Type B pancreatic cell (in vitro differentiated cells): ENCODE data around the gene EMILIN2. TPM values are rescaled to one million over a fixed set of nuclear protein-coding genes. Genes with fewer than 3 reads are reported as not detected.
"Not testable (repeated sequence)": the region's sequence is repeated elsewhere in the genome, so short reads cannot be mapped to it uniquely, and the experiment has no call there.

Experiments used
- DNase-seq: peaks from one replicate; pipeline ENCODE4 v3.0.0; 2021; ENCODE audit warnings: mixed read lengths; ENCODE audit not compliant: unreplicated experiment; ENCODE audit errors: extremely low spot score
- H3K27ac Mint-ChIP-seq: 2 replicates; pipeline ENCODE4 v1.8.0; 2021; ENCODE audit warnings: mild to moderate bottlenecking, mixed read lengths
- H3K27me3 Mint-ChIP-seq: 2 replicates; pipeline ENCODE4 v1.8.0; 2021; ENCODE audit warnings: mixed read lengths
- H3K36me3 Mint-ChIP-seq: 2 replicates; pipeline ENCODE4 v1.8.0; 2021; ENCODE audit warnings: mixed read lengths
- H3K4me1 Mint-ChIP-seq: one replicate; pipeline ENCODE4 v1.8.0; 2021; ENCODE audit warnings: mixed read lengths; ENCODE audit not compliant: unreplicated experiment
- H3K4me3 Mint-ChIP-seq: 2 replicates; pipeline ENCODE4 v1.8.0; 2021; ENCODE audit warnings: mild to moderate bottlenecking, mixed read lengths
- H3K9me3 Mint-ChIP-seq: 2 replicates; pipeline ENCODE4 v1.8.0; 2021; ENCODE audit warnings: mixed read lengths
- CTCF ChIP-seq: fragments of 200-600 bp; sonication (generic); conservative IDR thresholded peaks from 2 replicates; pipeline ENCODE4 v1.5.0; 2021; ENCODE audit warnings: antibody characterized with exemption, mild to moderate bottlenecking
- total RNA-seq: library from RNA; stranded (reverse); gene quantifications from 2 replicates; pipeline ENCODE4 v1.2.1, GENCODE V29; 2021; ENCODE audit warnings: low replicate concordance

EMILIN2 gene
- total RNA-seq, 1 donor from 2014 or later: 9.4 TPM

GRCh38 chr18:2823202-2823601 is 23.6 kb upstream of the EMILIN2 start:
- Mint-ChIP-seq H3K9me3 (peaks cover 11% of the 10 kb centered on the region), H3K4me3 (no peak overlapping the region), H3K27ac (no peak overlapping the region), H3K27me3 (no peaks in the 10 kb centered on the region), H3K36me3 (peaks cover 6% of the 10 kb centered on the region), H3K4me1 (peaks cover 16% of the 10 kb centered on the region)
- no peak for TF ChIP-seq CTCF
- DNase-seq: no peak

GRCh38 chr18:2823966-2824365 is 22.8 kb upstream of the EMILIN2 start:
- Mint-ChIP-seq H3K9me3 (peaks cover 11% of the 10 kb centered on the region), H3K4me1 (peaks cover 16% of the 10 kb centered on the region), H3K36me3 (peaks cover 6% of the 10 kb centered on the region), H3K27me3 (no peaks in the 10 kb centered on the region), H3K4me3 (no peak overlapping the region), H3K27ac (no peak overlapping the region)
- no peak for DNase-seq
- TF ChIP-seq CTCF: no peak

- Mint-ChIP-seq H3K9me3 (peaks cover 11% of the 10 kb centered on the region), H3K4me3 (no peak overlapping the region), H3K36me3 (peaks cover 6% of the 10 kb centered on the region), H3K4me1 (peaks cover 16% of the 10 kb centered on the region), H3K27me3 (no peaks in the 10 kb centered on the region), H3K27ac (no peak overlapping the region)
- TF ChIP-seq CTCF: no peak
- no peak for DNase-seq
Measured at GRCh38 chr18:2824865-2825264, 21.9 kb upstream of the EMILIN2 start.

GRCh38 chr18:2825613-2826175 is 21.1 kb upstream of the EMILIN2 start:
- H3K4me1 Mint-ChIP-seq: peaks cover 16% of the 10 kb centered on the region
- no peak for DNase-seq
- H3K4me3 Mint-ChIP-seq: no peak overlapping the region
- H3K9me3 Mint-ChIP-seq: peaks cover 11% of the 10 kb centered on the region
- no peak for TF ChIP-seq CTCF
- peaks cover 6% of the 10 kb centered on the region for H3K36me3 Mint-ChIP-seq
- H3K27me3 Mint-ChIP-seq: no peaks in the 10 kb centered on the region
- H3K27ac Mint-ChIP-seq: no peak overlapping the region

- H3K4me3 Mint-ChIP-seq: no peak overlapping the region
- TF ChIP-seq CTCF: no peak
- H3K9me3 Mint-ChIP-seq: peaks cover 11% of the 10 kb centered on the region
- no peaks in the 10 kb centered on the region for H3K27me3 Mint-ChIP-seq
- peaks cover 16% of the 10 kb centered on the region for H3K4me1 Mint-ChIP-seq
- peaks cover 6% of the 10 kb centered on the region for H3K36me3 Mint-ChIP-seq
- H3K27ac Mint-ChIP-seq: no peak overlapping the region
- no peak for DNase-seq
Measured at GRCh38 chr18:2826581-2826980, 20.2 kb upstream of the EMILIN2 start.

- no peak for DNase-seq
- H3K4me3 Mint-ChIP-seq: no peak overlapping the region
- peaks cover 16% of the 10 kb centered on the region for H3K4me1 Mint-ChIP-seq
- no peaks in the 10 kb centered on the region for H3K27me3 Mint-ChIP-seq
- no peak for TF ChIP-seq CTCF
- peaks cover 11% of the 10 kb centered on the region for H3K9me3 Mint-ChIP-seq
- no peak overlapping the region for H3K27ac Mint-ChIP-seq
- peaks cover 6% of the 10 kb centered on the region for H3K36me3 Mint-ChIP-seq
Measured at GRCh38 chr18:2827061-2827460, 19.7 kb upstream of the EMILIN2 start.

GRCh38 chr18:2836118-2836517 is 10.7 kb upstream of the EMILIN2 start:
- not testable (repeated sequence) for H3K9me3 Mint-ChIP-seq, H3K27ac Mint-ChIP-seq, H3K4me3 Mint-ChIP-seq, H3K4me1 Mint-ChIP-seq, DNase-seq, H3K27me3 Mint-ChIP-seq, H3K36me3 Mint-ChIP-seq

GRCh38 chr18:2837290-2837689 is 9.5 kb upstream of the EMILIN2 start:
- H3K9me3 Mint-ChIP-seq: not testable (repeated sequence)

More at GRCh38 chr18:2837290-2837689, 9.5 kb upstream of the EMILIN2 start:
- DNase-seq, H3K4me3 Mint-ChIP-seq, H3K27ac Mint-ChIP-seq, H3K4me1 Mint-ChIP-seq, H3K27me3 Mint-ChIP-seq, H3K36me3 Mint-ChIP-seq: not testable (repeated sequence)
